Measurements from ENCODE around the gene MRPL2. TPM values are rescaled to one million over a fixed set of nuclear protein-coding genes. Genes with fewer than 3 reads are reported as not detected.
A peak's percentile ranks its signal among the peaks of the same experiment; 100 is the strongest.

Gene MRPL2
- total and polyA plus RNA-seq, 2 donors (not counting 1 experiment from before 2014, with no cell fraction given), result 45.6 to 52.8 TPM

GRCh38 chr6:43077981-43078511, 18.8 kb upstream of the MRPL2 start:
- Mint-ChIP-seq H3K27me3 (peaks cover 33% of the 10 kb centered on the region), H3K27ac (no peak overlapping the region), H3K4me1 (peaks cover 12% of the 10 kb centered on the region), H3K9me3 (ENCODE audit: insufficient read depth) (no peaks in the 10 kb centered on the region), H3K4me3 (peak overlapping the region; percentile 13)
- ChIA-PET CTCF (no interaction called here), POLR2A (no interaction called here)
- no peak for DNase-seq
- Histone ChIP-seq H4K20me1 (ENCODE audit: control insufficient read depth, insufficient read depth, low read length, poor library complexity, severe bottlenecking) (no peaks in the 10 kb centered on the region), H3K4me2 (replicated peaks; ENCODE audit: low read depth, low read length, poor library complexity, severe bottlenecking) (no peak overlapping the region), H3K9ac (ENCODE audit: low read length) (no peak overlapping the region), H3K27me3 (replicated peaks in 1 of 4; ENCODE audit: control extremely low read depth in 1 of 4, control insufficient read depth in 3 of 4, insufficient read depth in 4 of 4, low read length in 3 of 4) (peaks cover 0 to 26% (median 10%) of the 10 kb centered on the region in 4 experiments), H2AFZ (ENCODE audit: insufficient read depth, low read depth, low read length, poor library complexity, severe bottlenecking) (no peak overlapping the region), H3K4me3 (ENCODE audit: control extremely low read depth in 1 of 5, extremely low read depth in 1 of 5, insufficient read depth in 1 of 5, low read depth in 2 of 5, low read length in 4 of 5) (no peak overlapping the region), H3K79me2 (ENCODE audit: control insufficient read depth, insufficient read depth, low read length) (no peaks in the 10 kb centered on the region), H3K4me1 (ENCODE audit: control insufficient read depth in 2 of 2, insufficient read depth in 2 of 2, low read length in 2 of 2) (peaks cover 14 to 15% of the 10 kb centered on the region in 2 donors), H3K27ac (ENCODE audit: low read length in 2 of 2) (no peak overlapping the region), H3K9me3 (ENCODE audit: control extremely low read depth in 1 of 3, control insufficient read depth in 2 of 3, insufficient read depth in 1 of 3, low read length in 2 of 3) (peaks cover 0 to 4% (median 0%) of the 10 kb centered on the region in 3 donors), H3K36me3 (replicated peaks in 1 of 2; ENCODE audit: control extremely low read depth in 1 of 2, control insufficient read depth in 1 of 2, extremely low read depth in 1 of 2, insufficient read depth in 2 of 2, low read length in 1 of 2) (peaks cover 0 to 3% of the 10 kb centered on the region in 2 experiments)
- TF ChIP-seq EZH2 (IDR thresholded peaks at IDR 0.05; ENCODE audit: borderline replicate concordance, insufficient read depth, low read depth, low read length, poor library complexity, severe bottlenecking), result no peak
- TF ChIP-seq CTCF (IDR thresholded peaks at IDR 0.05), result no peak
- 94% methylated on average over 6 of the region's 6 CpGs for WGBS (ENCODE audit: insufficient coverage)
- intact Hi-C loops (cut with micrococcal nuclease), result no loop called here
- ATAC-seq (ENCODE audit: low read depth), result no peak

GRCh38 chr6:43077333-43077809, 18.1 kb upstream of the MRPL2 start:
- TF ChIP-seq EZH2 (IDR thresholded peaks at IDR 0.05; ENCODE audit: borderline replicate concordance, insufficient read depth, low read depth, low read length, poor library complexity, severe bottlenecking) (no peak), CTCF (IDR thresholded peaks at IDR 0.05) (no peak)
- Histone ChIP-seq H3K4me3 (ENCODE audit: control extremely low read depth in 1 of 5, extremely low read depth in 1 of 5, insufficient read depth in 1 of 5, low read depth in 2 of 5, low read length in 4 of 5) (peak overlapping the region in 1 of 5 experiments; percentile 52), H3K9ac (ENCODE audit: low read length) (peak overlapping the region; percentile 45), H3K36me3 (replicated peaks in 1 of 2; ENCODE audit: control extremely low read depth in 1 of 2, control insufficient read depth in 1 of 2, extremely low read depth in 1 of 2, insufficient read depth in 2 of 2, low read length in 1 of 2) (peaks cover under 1 to 3% of the 10 kb centered on the region in 2 experiments), H3K27me3 (replicated peaks in 1 of 4; ENCODE audit: control extremely low read depth in 1 of 4, control insufficient read depth in 3 of 4, insufficient read depth in 4 of 4, low read length in 3 of 4) (peaks cover 0 to 26% (median 10%) of the 10 kb centered on the region in 4 experiments), H3K27ac (ENCODE audit: low read length in 2 of 2) (no peak overlapping the region), H4K20me1 (ENCODE audit: control insufficient read depth, insufficient read depth, low read length, poor library complexity, severe bottlenecking) (no peaks in the 10 kb centered on the region), H3K9me3 (ENCODE audit: control extremely low read depth in 1 of 3, control insufficient read depth in 2 of 3, insufficient read depth in 1 of 3, low read length in 2 of 3) (peaks cover 0 to 4% (median 0%) of the 10 kb centered on the region in 3 donors), H3K4me2 (replicated peaks; ENCODE audit: low read depth, low read length, poor library complexity, severe bottlenecking) (peak overlapping the region; percentile 87), H2AFZ (ENCODE audit: insufficient read depth, low read depth, low read length, poor library complexity, severe bottlenecking) (peak overlapping the region; percentile 68), H3K4me1 (ENCODE audit: control insufficient read depth in 2 of 2, insufficient read depth in 2 of 2, low read length in 2 of 2) (peaks cover 14 to 15% of the 10 kb centered on the region in 2 donors), H3K79me2 (ENCODE audit: control insufficient read depth, insufficient read depth, low read length) (no peaks in the 10 kb centered on the region)
- DNase-seq (no peak), ATAC-seq (ENCODE audit: low read depth) (no peak)
- Mint-ChIP-seq H3K27me3 (peaks cover 30% of the 10 kb centered on the region), H3K4me1 (peaks cover 12% of the 10 kb centered on the region), H3K4me3 (peak overlapping the region; percentile 74), H3K27ac (no peak overlapping the region), H3K9me3 (ENCODE audit: insufficient read depth) (no peaks in the 10 kb centered on the region)
- CTCF ChIA-PET, result interaction anchor here (1.0 kb wide), 1 partner anchor 67 kb away, joined by 3 read pairs; no protein-coding TSS in a partner anchor
- WGBS (ENCODE audit: insufficient coverage), result 54% methylated on average over 4 of the region's 8 CpGs
- POLR2A ChIA-PET, result no interaction called here
- intact Hi-C loops (cut with micrococcal nuclease), result no loop called here

All from B cell (primary cell).